HCT116 (cell line): ENCODE data around the gene LRP1. TPM values are rescaled to one million over a fixed set of nuclear protein-coding genes. Genes with fewer than 3 reads are reported as not detected.

Experiments used
- ATAC-seq: fragments of 200-7000 bp; cut with Tn5 transposase; 2 replicates; pipeline ENCODE4 v1.9.1; 2020; ENCODE audit warnings: mild to moderate bottlenecking, moderate library complexity
- BruUV-seq: library from RNA; stranded (reverse); fragments of 400-500 nt; replicated peaks from 2 replicates; lab custom pipeline; 2021; lab: Mats Ljungman, UMichigan
- CTCF ChIA-PET: fragments of 300-600 bp; sonication (Branson Sonifier 250); formaldehyde crosslinking; loops from one replicate; lab custom pipeline; 2021; ENCODE audit warnings: antibody characterized with exemption; lab: Charles Lee
- POLR2A ChIA-PET: fragments of 300-600, 350-600 bp; sonication (Branson Sonifier 250); formaldehyde crosslinking; loops from one replicate; lab custom pipeline; 2021; ENCODE audit warnings: antibody characterized with exemption; lab: Charles Lee
- RAD21 ChIA-PET, 2 experiments: fragments of 300-600 bp; sonication (Branson Sonifier 250); formaldehyde crosslinking; loops; one replicate each; lab custom pipeline; 2023; ENCODE audit warnings: low total read pairs in 2 of 2; ENCODE audit not compliant: uncharacterized antibody in 2 of 2, unreplicated experiment in 2 of 2, low non-redundant PET in 1 of 2; lab: Charles Lee
- DNase-seq: peaks from one replicate; pipeline ENCODE4 v3.0.0-alpha.2; 2010; ENCODE audit warnings: low read depth, low spot score
- H2AFZ ChIP-seq: fragments of 200-600 bp; shearing (Covaris generic), sonication (generic); 2 replicates; pipeline ENCODE4 v1.6.1; 2017; ENCODE audit warnings: low read depth, mixed run types, mixed read lengths, antibody characterized with exemption, low read length; ENCODE audit not compliant: poor library complexity, severe bottlenecking
- H3K27ac ChIP-seq: 2 replicates; pipeline ENCODE4 v1.5.1; 2012; ENCODE audit warnings: low read depth, low read length
- H3K27me3 ChIP-seq: fragments of 200-600 bp; sonication (generic); 2 replicates; pipeline ENCODE4 v1.6.1; 2016; ENCODE audit warnings: mixed run types, low read length, mixed read lengths; ENCODE audit not compliant: insufficient read depth
- H3K36me3 ChIP-seq, 2 experiments: fragments of 200-500 bp in 1 of 2; fragments of 200-600 bp in 1 of 2; sonication (Bioruptor generic) in 1 of 2; sonication (generic) in 1 of 2; 2 replicates each; pipeline versions ENCODE4 v1.5.1 to v1.6.1; 2014 to 2016; ENCODE audit warnings: low read length in 2 of 2, inconsistent platforms in 1 of 2, mixed read lengths in 1 of 2, mixed run types in 1 of 2; ENCODE audit not compliant: insufficient read depth in 2 of 2, control insufficient read depth in 1 of 2
- H3K4me1 ChIP-seq, 2 experiments: fragments of 200-600 bp in 1 of 2; sonication (generic) in 1 of 2; 2 replicates each; pipeline versions ENCODE4 v1.5.1 to v1.6.1; 2012 to 2017; ENCODE audit warnings: low read length in 2 of 2, inconsistent platforms in 1 of 2, mild to moderate bottlenecking in 1 of 2, mixed read lengths in 1 of 2, mixed run types in 1 of 2, moderate library complexity in 1 of 2; ENCODE audit not compliant: insufficient read depth in 2 of 2, control insufficient read depth in 1 of 2
- H3K4me2 ChIP-seq: fragments of 200-600 bp; sonication (generic); 2 replicates; pipeline ENCODE4 v1.6.1; 2017; ENCODE audit warnings: mixed run types, low read length, mixed read lengths
- H3K4me3 ChIP-seq, 2 experiments: fragments of 200-600 bp in 1 of 2; sonication (generic) in 1 of 2; replicated peaks in 1 of 2; 2 replicates each; pipeline ENCODE4 v1.5.1; 2011 to 2016; ENCODE audit warnings: low read length in 2 of 2, control low read depth in 1 of 2, low read depth in 1 of 2, mild to moderate bottlenecking in 1 of 2, mixed read lengths in 1 of 2, mixed run types in 1 of 2
- H3K79me2 ChIP-seq: fragments of 200-600 bp; sonication (generic); 2 replicates; pipeline ENCODE4 v1.6.1; 2017; ENCODE audit warnings: mild to moderate bottlenecking, mixed run types, low read length, moderate library complexity, mixed read lengths; ENCODE audit not compliant: insufficient read depth
- H3K9ac ChIP-seq: fragments of 200-600 bp; sonication (generic); 2 replicates; pipeline ENCODE4 v1.6.1; 2016; ENCODE audit warnings: low read length, mixed read lengths
- H3K9me2 ChIP-seq: fragments of 200-600 bp; sonication (generic), shearing (Covaris generic); 2 replicates; pipeline ENCODE4 v1.6.1; 2017; ENCODE audit warnings: mixed run types, mild to moderate bottlenecking, moderate library complexity; ENCODE audit not compliant: insufficient read depth
- H3K9me3 ChIP-seq, 2 experiments: fragments of 200-500 bp in 1 of 2; fragments of 200-600 bp in 1 of 2; sonication (Bioruptor generic) in 1 of 2; sonication (generic) in 1 of 2; 2 replicates each; pipeline ENCODE4 v1.6.1; 2014 to 2017; ENCODE audit warnings: low read length in 2 of 2, mixed read lengths in 2 of 2, inconsistent platforms in 1 of 2, low read depth in 1 of 2, mild to moderate bottlenecking in 1 of 2, mixed run types in 1 of 2, moderate library complexity in 1 of 2; ENCODE audit not compliant: control insufficient read depth in 1 of 2, insufficient read depth in 1 of 2
- H4K20me1 ChIP-seq: fragments of 200-600 bp; sonication (generic), shearing (Covaris generic); 2 replicates; pipeline ENCODE4 v1.6.1; 2017; ENCODE audit warnings: mixed run types, mild to moderate bottlenecking, moderate library complexity; ENCODE audit not compliant: insufficient read depth
- EZH2phosphoT487 ChIP-seq: fragments of 200-600 bp; IDR thresholded peaks from 2 replicates; pipeline ENCODE4 v1.6.1; 2018; ENCODE audit warnings: antibody characterized with exemption, borderline replicate concordance
- POLR2AphosphoS5 ChIP-seq: IDR thresholded peaks from 2 replicates; pipeline ENCODE4 v1.6.1; 2011; ENCODE audit warnings: mild to moderate bottlenecking, low read depth, low read length, moderate library complexity
- TCF7L2 ChIP-seq: IDR thresholded peaks from 2 replicates; pipeline ENCODE4 v1.7.0; 2011; ENCODE audit warnings: borderline replicate concordance, inconsistent platforms; ENCODE audit not compliant: insufficient read depth, insufficient read length; ENCODE audit errors: extremely low read depth
- YY1 ChIP-seq: IDR thresholded peaks from 2 replicates; pipeline ENCODE4 v1.6.1; 2011; ENCODE audit warnings: low read length, low read depth, moderate library complexity, mild to moderate bottlenecking; ENCODE audit not compliant: insufficient replicate concordance; ENCODE audit errors: extremely low read depth
- ZFX ChIP-seq: fragments of 450-650 bp; IDR thresholded peaks from 2 replicates; pipeline ENCODE4 v1.6.1; 2017
- intact Hi-C: fragments of 100-400 bp; cut with micrococcal nuclease; formaldehyde crosslinking; loops from 2 replicates; pipeline ENCODE4 v1.10.0; 2022
- total RNA-seq: library from RNA; stranded (reverse); gene quantifications from one replicate; pipeline ENCODE4 v1.2.1, GENCODE V29; 2021; ENCODE audit not compliant: unreplicated experiment

The LRP1 gene
- total RNA-seq, 1 experiment from 2014 or later, result 12.0 TPM

GRCh38 chr12:57232156-57232756 lies 104.0 kb downstream of the LRP1 start:
- POLR2A ChIA-PET, result no interaction called here

GRCh38 chr12:57233357-57234232 lies 105.3 kb downstream of the LRP1 start:
- H4K20me1 ChIP-seq, result no peaks in the 10 kb centered on the region
- intact Hi-C loops, result no loop called here
- ChIA-PET RAD21 (no interaction called here), CTCF (interaction anchor here (1.1 to 2.1 kb wide), 2 partner anchors 9 to 19 kb away, joined by 3 to 10 read pairs; no protein-coding TSS in a partner anchor), POLR2A (no interaction called here)
- no peaks in the 10 kb centered on the region for H3K9me3 ChIP-seq
- TF ChIP-seq TCF7L2 (no peak), EZH2phosphoT487 (no peak), YY1 (no peak)
- no peak overlapping the region for H3K4me3 ChIP-seq
- peaks cover 6 to 17% of the 10 kb centered on the region in 2 experiments; a peak in 3 of 4 replicates for H3K4me1 ChIP-seq
- H3K36me3 ChIP-seq, result peaks cover 15 to 34% of the 10 kb centered on the region in 2 experiments
- H3K27me3 ChIP-seq, result no peaks in the 10 kb centered on the region
- peaks cover 30% of the 10 kb centered on the region for H3K79me2 ChIP-seq
- no peaks in the 10 kb centered on the region for H3K9me2 ChIP-seq
- no peak overlapping the region for H3K27ac ChIP-seq
- BruUV-seq, result no TSS peak
- H2AFZ ChIP-seq, result no peak overlapping the region
- ATAC-seq (no peak), DNase-seq (no peak)
- no peak overlapping the region for H3K4me2 ChIP-seq
- H3K9ac ChIP-seq, result no peak overlapping the region

More at GRCh38 chr12:57232156-57232756, 104.0 kb downstream of the LRP1 start:
- Histone ChIP-seq H3K9ac (no peak overlapping the region), H3K79me2 (peaks cover 30% of the 10 kb centered on the region), H3K27me3 (no peaks in the 10 kb centered on the region), H2AFZ (no peak overlapping the region), H3K4me3 (no peak overlapping the region), H3K36me3 (peaks cover 15 to 34% of the 10 kb centered on the region in 2 experiments), H4K20me1 (no peaks in the 10 kb centered on the region), H3K4me1 (peaks cover 6 to 17% of the 10 kb centered on the region in 2 experiments; a peak in 3 of 4 replicates), H3K27ac (no peak overlapping the region), H3K9me3 (no peaks in the 10 kb centered on the region), H3K4me2 (no peak overlapping the region), H3K9me2 (no peaks in the 10 kb centered on the region)
- BruUV-seq, result no TSS peak
- RAD21 ChIA-PET, result no interaction called here
- intact Hi-C loops, result no loop called here
- no peak for ATAC-seq
- DNase-seq, result no peak
- TF ChIP-seq ZFX (0 out of 2 replicates have a peak, but pooled peaks have one; percentile 11), POLR2AphosphoS5 (no peak)
- CTCF ChIA-PET, result interaction anchor here (2.1 to 3.3 kb wide), 3 partner anchors 10 to 19 kb away, joined by 10 to 64 read pairs (median 27); no protein-coding TSS in a partner anchor
